GM12891 (cell line): ENCODE data around the gene HAUS7.

ENCODE experiments used
- POLR2A ChIP-seq: IDR thresholded peaks from 2 replicates; pipeline ENCODE4 v1.6.1; 2011; ENCODE audit warnings: low read depth, low read length, control low read depth
- POLR2AphosphoS5 ChIP-seq: IDR thresholded peaks from 2 replicates; pipeline ENCODE4 v1.6.1; 2011; ENCODE audit warnings: low read depth, low read length, control low read depth
- POU2F2 ChIP-seq: IDR thresholded peaks from 2 replicates; pipeline ENCODE4 v1.6.1; 2011; ENCODE audit warnings: low read depth, mild to moderate bottlenecking, control low read depth, low read length, moderate library complexity
- TAF1 ChIP-seq: IDR thresholded peaks from 2 replicates; pipeline ENCODE4 v1.6.1; 2011; ENCODE audit warnings: low read depth, low read length, control low read depth

DNA sequence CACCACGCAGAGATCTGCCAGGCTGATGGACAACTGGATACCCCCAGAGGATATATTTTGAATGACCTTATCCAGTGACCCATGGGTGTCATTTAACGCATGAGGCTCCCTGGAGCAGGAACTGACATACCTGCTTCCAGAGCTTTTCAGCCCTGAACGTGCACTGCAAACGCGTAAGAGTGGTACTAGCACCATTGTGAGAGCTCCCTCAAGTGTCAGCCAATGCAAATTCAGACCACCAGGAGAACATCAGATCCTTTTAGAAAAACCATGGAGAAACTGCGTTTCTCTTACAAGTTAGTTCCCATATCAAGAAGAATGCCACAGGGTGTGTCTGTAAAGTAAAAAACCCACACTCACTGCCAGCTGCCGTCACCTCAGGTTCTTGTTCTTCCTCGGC lies 31.8 kb downstream of the HAUS7 start:
- TF ChIP-seq POLR2A (no peak), POLR2AphosphoS5 (no peak), TAF1 (no peak), POU2F2 (no peak)
